HUDEP-2 (cell line): ENCODE results near the gene FADS2.

Experiments
- DNase-seq, 76 experiments: peaks; one replicate each; lab custom pipeline; 2025; ENCODE audit not compliant: unreplicated experiment in 76 of 76; lab: John Stamatoyannopoulos, UW

FADS2 gene

DNA sequence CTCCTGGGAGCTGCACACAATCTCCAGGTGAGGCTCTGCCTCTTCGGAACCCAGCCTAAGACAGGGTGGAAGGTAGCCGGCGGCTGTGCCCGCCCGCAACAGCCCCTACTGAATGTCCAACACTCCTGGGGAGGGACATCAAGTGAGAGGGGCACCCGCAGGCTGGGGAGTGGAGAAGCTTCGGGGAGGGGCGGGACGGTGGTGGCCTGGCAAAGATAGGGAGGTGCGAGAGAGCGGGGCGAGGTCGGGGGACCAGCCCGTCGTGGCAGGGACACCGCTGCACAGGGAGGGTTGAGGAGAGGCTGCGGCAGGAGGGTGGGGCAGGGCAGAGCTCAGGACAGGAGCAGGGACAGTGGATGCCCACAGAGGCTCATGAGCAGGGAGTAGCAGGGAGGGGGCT is 72.2 kb downstream of the FADS2 start:
- no peak for DNase-seq

DNA sequence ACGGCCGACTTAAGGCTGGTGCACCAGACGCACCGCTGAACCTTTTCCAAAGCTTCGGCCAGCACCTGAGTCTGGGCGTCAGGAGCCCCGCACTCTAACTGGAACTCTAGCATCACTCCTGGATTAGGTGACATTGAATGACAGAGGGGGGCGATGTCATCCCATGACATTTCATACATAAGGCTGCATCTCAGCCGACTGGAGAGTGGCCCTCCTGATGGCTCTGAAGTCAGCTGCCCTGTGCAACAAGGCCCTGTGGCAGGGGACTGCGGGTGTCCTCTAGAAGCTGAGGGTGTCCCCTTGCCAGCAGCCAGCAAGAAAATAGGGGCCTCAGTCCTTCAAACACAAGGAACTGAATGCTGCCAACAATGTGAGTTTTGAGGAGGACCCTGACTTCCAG is 73.3 kb downstream of the FADS2 start:
- DNase-seq: no peak

GRCh38 chr11:61902313-61902712 is 74.2 kb downstream of the FADS2 start:
- no peak for DNase-seq

GRCh38 chr11:61903845-61904244 is 75.7 kb downstream of the FADS2 start:
- DNase-seq: no peak

GRCh38 chr11:61904539-61905048 is 76.5 kb downstream of the FADS2 start:
- no peak for DNase-seq

GRCh38 chr11:61905067-61905696 is 77.1 kb downstream of the FADS2 start:
- no peak for DNase-seq

DNA sequence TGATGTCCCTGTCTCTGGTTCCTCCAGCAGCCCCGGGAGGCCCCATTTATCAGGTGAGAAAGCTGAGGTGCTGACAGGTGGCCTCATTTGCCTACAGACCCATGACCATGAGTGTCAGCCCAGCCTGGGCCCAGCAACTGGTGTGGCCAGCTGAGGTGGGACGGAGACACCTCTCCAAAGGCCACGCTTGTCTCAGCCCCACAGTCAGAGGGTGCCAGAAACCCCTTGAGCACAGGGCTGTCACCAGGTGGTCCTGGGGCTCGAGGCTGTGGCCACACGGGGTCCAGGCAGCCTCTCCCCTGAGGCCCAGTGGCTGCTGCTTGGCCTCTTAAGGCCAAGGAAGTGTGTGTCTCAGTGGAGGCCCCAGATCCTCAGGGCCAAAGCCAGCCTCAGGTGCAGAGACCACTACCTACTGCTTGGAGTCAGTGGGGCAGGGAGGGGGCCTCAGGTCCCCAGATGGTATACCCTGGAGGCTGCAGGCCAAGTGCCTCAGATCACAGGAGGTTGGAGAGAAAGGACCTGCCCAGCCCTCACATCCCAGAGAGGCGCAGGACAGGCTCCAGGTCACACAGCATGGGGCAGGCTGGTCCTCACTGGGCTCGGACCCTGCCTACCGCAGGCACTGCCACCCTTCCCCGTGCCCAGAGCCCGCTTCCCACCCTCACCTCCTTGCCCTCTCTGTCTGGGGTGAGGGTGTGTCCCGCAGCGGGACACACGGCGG is 77.9 kb downstream of the FADS2 start:
- DNase-seq: no peak

GRCh38 chr11:61906522-61906909 is 78.4 kb downstream of the FADS2 start:
- DNase-seq: no peak

DNA sequence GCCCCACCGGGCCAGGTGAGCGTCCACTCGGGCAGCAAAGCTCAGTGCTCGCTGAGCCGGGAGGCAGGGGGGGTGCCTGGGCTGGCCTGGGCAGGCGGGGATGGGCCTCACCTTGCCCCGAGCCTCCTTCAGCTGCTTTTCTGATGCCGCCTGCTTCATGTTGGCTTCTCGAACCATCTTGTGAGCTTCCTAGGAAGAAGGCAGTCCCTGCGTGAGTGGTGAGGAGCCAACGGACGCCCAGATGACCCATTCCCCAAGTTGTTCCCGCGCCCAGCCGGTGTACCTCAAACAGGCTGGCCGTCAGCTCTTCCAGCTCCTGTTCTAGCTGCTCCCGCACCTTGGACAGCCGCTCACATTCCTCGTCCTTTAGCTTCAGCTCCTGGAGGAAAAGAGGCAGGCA is 79.2 kb downstream of the FADS2 start:
- no peak for DNase-seq

GRCh38 chr11:61907871-61908729 is 80.0 kb downstream of the FADS2 start:
- DNase-seq: no peak

DNA sequence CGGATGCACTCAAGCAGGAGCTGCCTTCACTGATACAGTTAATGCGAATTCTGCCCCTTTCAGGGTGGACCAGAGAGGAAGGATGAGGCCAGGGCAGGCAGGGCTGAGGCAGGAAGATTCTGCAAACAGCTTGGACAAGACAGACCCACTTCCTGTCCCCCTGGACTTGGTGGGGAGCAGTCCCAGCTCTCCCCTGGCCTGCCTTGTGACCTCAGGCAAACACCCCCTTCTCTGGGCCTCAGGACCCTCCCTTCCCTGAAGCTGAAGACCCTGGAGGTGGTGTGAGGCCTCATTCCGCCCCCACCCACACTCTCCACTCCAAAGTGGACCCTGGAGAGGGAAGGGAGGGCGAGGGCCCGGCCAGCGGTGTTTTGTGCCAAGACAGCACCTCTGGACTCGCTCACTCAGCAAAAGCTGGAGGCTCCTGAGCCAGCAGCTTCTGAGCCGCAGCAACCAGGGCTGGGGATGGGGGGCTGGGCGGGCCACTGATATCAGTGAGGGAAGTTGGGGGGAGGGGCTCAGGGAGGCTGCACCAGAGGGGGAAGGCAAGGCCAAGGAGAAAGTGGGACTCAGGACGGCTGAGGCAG is 80.7 kb downstream of the FADS2 start:
- no peak for DNase-seq

DNA sequence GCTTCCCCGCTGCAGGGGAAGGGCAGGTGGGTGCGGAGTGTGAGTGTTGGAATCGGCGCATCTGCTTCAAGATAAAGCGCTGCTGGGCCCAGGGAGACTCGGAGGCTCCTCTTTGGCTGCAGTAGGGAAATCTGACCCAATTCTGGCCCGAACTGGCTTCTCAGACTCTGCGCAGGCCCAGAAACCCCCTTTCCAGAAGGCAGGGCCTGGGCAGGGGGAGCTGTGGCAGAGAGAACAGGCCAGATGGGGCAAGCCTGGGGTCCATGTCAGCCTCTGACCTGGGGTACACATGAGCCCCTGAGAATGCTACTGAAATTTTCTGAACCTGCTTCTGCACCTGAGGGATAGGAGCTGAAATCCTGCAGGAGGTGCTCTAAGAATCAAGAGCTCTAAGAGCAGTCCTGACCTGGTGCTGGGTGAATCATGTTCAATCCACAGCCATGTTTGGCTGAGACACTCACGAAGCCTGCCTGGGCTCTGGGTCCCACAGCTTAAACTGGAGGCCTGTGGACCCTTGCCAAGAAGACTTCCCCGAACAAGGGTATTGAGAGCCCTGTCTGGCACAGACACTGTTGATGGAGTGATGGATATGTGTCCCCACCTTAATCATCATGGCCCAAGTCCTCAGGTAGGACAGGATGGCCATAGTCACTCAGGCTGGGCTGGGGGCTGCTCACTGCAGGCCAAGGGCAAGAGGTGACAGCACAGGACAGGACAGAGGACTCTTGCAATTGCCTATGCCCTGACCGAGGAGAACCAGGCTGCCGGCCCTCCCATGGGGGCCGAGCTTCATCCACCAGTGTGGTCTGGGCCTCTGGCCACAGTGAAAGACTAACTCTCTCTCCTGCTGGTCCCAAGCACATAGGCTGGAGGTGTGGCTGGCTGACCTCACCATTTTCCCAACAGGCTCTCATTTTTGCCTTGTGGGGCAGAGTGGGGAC is 82.4 kb downstream of the FADS2 start:
- no peak for DNase-seq

- DNase-seq: no peak
Observed at GRCh38 chr11:61911128-61911700, 83.1 kb downstream of the FADS2 start.

- DNase-seq: no peak
Observed at GRCh38 chr11:61911701-61912529, 83.8 kb downstream of the FADS2 start.

GRCh38 chr11:61912530-61912898 is 84.4 kb downstream of the FADS2 start:
- no peak for DNase-seq

GRCh38 chr11:61912991-61913698 is 85.0 kb downstream of the FADS2 start:
- DNase-seq: no peak

DNA sequence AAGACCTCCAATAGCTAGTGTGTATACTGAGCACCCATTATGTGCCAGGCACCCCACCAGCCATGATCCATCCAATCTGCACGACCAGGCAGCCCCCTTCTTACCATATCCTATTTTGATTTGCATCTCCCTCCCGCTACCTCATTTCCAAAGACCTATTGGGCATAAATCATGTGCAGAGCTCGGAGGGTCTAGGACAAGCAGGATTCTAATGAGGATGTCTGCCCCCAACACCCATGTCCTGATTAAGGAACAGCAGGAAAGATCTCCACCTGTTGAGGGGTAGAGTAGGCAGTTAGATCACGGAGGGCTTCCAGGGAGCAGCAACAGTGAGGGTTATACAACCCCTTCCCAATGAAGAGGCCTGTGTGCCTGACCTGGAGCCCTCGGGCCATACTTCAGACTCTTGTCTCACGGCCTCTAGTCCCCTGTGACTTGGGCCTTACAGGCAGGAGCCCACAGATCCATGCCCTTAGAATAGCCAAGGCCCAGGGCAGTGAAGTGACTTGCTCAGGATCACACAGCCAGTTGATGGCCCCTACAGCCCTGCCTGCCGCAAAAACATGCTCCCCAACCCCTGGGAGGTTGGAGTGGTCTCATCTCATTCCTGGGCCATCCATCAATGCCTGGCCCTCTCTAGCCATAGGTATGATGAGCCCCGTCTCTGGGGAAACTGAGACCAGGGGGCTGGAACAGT is 85.7 kb downstream of the FADS2 start:
- no peak for DNase-seq
